GM20000 (cell line): Measurements from ENCODE around the gene CAPN10.

ENCODE experiments used
- DNase-seq: peaks from one replicate; pipeline ENCODE4 v3.0.0; 2012; ENCODE audit warnings: low spot score
- CTCF ChIP-seq: IDR thresholded peaks from 2 replicates; pipeline ENCODE4 v1.5.1; 2012; ENCODE audit warnings: mild to moderate bottlenecking, control low read depth; ENCODE audit errors: extremely low read depth, missing control alignments

The CAPN10 gene

DNA sequence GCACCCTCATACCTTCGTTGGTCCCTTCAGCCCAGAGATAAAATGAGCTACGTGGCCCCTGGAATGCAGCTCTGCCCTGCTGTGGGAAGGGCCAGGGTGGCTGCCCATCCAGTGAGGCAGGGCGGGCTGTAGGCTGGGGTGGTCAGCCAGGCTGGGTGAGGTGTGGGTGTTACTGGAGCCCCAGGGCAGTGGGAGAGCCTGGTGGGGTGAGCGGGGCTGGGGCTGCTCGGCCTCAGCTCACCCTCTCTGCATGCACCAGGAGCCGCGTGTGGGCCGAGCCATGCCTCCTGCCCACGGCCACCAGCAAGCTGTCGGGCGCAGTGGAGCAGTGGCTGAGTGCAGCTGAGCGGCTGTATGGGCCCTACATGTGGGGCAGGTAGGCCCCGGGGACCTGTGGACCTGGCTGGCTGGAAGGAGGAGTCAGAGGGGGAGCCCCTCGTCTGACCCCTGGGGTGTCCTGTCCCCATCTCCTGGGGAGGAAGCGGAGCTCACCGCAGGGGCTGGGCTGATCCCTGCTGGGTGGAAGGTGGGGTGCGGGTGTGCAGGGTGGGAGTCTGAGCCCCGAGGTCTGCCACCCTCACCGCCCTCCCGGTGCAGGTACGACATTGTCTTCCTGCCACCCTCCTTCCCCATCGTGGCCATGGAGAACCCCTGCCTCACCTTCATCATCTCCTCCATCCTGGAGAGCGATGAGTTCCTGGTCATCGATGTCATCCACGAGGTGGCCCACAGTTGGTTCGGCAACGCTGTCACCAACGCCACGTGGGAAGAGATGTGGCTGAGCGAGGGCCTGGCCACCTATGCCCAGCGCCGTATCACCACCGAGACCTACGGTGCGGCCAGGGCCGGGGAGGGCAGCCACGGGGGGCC, 12.8 kb upstream of the CAPN10 start:
- no peak for TF ChIP-seq CTCF
- DNase-seq, result no peak

DNA sequence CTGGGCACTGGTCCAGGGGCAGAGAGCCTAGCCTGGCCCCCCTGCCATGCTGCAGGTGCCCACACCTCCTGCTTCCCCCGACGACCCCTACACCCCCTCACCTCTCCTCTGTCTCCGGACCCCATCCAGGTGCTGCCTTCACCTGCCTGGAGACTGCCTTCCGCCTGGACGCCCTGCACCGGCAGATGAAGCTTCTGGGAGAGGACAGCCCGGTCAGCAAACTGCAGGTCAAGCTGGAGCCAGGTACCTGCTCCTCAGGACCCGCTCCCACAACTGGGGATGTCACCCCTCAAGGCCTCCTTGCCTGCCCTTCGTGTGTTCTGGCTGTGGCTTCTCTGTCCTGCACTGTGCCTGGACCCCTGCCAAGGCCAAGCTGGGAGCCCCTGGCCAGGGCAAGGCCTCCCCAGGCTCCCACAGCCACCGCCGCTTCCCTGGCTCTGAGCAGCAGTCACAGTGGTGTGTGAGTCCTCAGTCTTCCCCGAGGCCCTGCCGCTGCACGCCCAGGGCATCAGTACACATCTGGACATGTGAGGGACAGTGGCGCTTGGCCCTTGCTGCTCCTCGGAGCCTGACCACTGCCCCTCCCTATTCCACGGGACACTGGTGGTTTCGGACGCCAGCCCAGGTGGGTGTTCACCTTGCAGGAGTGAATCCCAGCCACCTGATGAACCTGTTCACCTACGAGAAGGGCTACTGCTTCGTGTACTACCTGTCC, 12.0 kb upstream of the CAPN10 start:
- DNase-seq, result no peak
- TF ChIP-seq CTCF, result no peak

- TF ChIP-seq CTCF, result no peak
- DNase-seq, result no peak
Measured at GRCh38 chr2:240575101-240575965, 11.2 kb upstream of the CAPN10 start.

DNA sequence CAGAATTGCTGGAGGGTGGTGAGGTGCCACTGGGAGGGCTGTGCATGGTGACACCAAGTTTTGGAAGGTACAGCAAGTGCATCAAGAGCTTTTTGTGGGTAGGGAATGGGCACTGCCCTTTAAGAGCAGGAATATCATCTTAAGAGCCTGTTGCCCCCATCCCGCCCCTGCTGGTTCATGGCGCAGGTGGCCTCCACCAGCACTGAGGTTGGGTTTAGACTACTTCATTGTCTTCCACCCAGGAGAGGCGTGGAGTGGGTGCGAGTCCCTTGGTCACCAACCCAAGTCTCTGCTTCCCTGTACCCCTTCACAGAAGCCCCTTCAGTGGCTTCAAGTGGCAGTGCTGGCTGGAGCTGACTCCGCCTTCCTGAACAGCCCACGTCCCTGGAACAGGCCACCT, 10.5 kb upstream of the CAPN10 start:
- no peak for DNase-seq
- TF ChIP-seq CTCF, result no peak

GRCh38 chr2:240576436-240577205, 9.9 kb upstream of the CAPN10 start:
- DNase-seq, result no peak
- TF ChIP-seq CTCF, result no peak

GRCh38 chr2:240577281-240578109, 9.0 kb upstream of the CAPN10 start:
- TF ChIP-seq CTCF, result no peak
- no peak for DNase-seq
